ENCODE results near the gene LLCFC1.

Gene LLCFC1

GRCh38 chr7:142898377-142899170 lies 40.7 kb upstream of the LLCFC1 start:
- H3K9me3 Mint-ChIP-seq = peaks cover 5% of the 10 kb centered on the region
- peaks cover 7% of the 10 kb centered on the region for H3K27me3 Mint-ChIP-seq (ENCODE audit: low read depth)
- no peak overlapping the region for H3K4me3 Mint-ChIP-seq
- H3K27ac Mint-ChIP-seq = no peak overlapping the region
- TF ChIP-seq CTCF (IDR thresholded peaks at IDR 0.05; ENCODE audit: unreplicated experiment in 3 of 3) = no peak
- no peaks in the 10 kb centered on the region for H3K4me1 Mint-ChIP-seq
- H3K36me3 Mint-ChIP-seq (ENCODE audit: low read depth) = no peaks in the 10 kb centered on the region

- Mint-ChIP-seq H3K4me1 (no peaks in the 10 kb centered on the region), H3K36me3 (ENCODE audit: low read depth) (no peaks in the 10 kb centered on the region), H3K27ac (no peak overlapping the region), H3K9me3 (peaks cover 5% of the 10 kb centered on the region), H3K27me3 (ENCODE audit: low read depth) (peaks cover 7% of the 10 kb centered on the region), H3K4me3 (no peak overlapping the region)
- no peak for TF ChIP-seq CTCF (IDR thresholded peaks at IDR 0.05; ENCODE audit: unreplicated experiment in 3 of 3)
Measured at GRCh38 chr7:142899661-142900060, 39.6 kb upstream of the LLCFC1 start.

- Mint-ChIP-seq H3K4me3 (no peak overlapping the region), H3K9me3 (peaks cover 9% of the 10 kb centered on the region), H3K4me1 (no peaks in the 10 kb centered on the region)
Measured at GRCh38 chr7:142901426-142902259, 37.6 kb upstream of the LLCFC1 start.

GRCh38 chr7:142904128-142904527 lies 35.2 kb upstream of the LLCFC1 start:
- Mint-ChIP-seq H3K9me3 (peaks cover 9% of the 10 kb centered on the region), H3K27ac (no peak overlapping the region), H3K4me1 (no peaks in the 10 kb centered on the region), H3K27me3 (ENCODE audit: low read depth) (peaks cover 7% of the 10 kb centered on the region), H3K4me3 (no peak overlapping the region), H3K36me3 (ENCODE audit: low read depth) (no peaks in the 10 kb centered on the region)
- no peak for TF ChIP-seq CTCF (IDR thresholded peaks at IDR 0.05; ENCODE audit: unreplicated experiment in 3 of 3)

More at GRCh38 chr7:142901426-142902259, 37.6 kb upstream of the LLCFC1 start:
- no peak for TF ChIP-seq CTCF (IDR thresholded peaks at IDR 0.05; ENCODE audit: unreplicated experiment in 3 of 3)
- no peaks in the 10 kb centered on the region for H3K36me3 Mint-ChIP-seq (ENCODE audit: low read depth)
- peaks cover 7% of the 10 kb centered on the region for H3K27me3 Mint-ChIP-seq (ENCODE audit: low read depth)
- H3K27ac Mint-ChIP-seq = no peak overlapping the region

- Mint-ChIP-seq H3K4me1 (no peaks in the 10 kb centered on the region), H3K27ac (no peak overlapping the region), H3K36me3 (ENCODE audit: low read depth) (no peaks in the 10 kb centered on the region), H3K4me3 (no peak overlapping the region), H3K9me3 (peaks cover 9% of the 10 kb centered on the region), H3K27me3 (ENCODE audit: low read depth) (peaks cover 7% of the 10 kb centered on the region)
- TF ChIP-seq CTCF (IDR thresholded peaks at IDR 0.05; ENCODE audit: unreplicated experiment in 3 of 3) = no peak
Measured at GRCh38 chr7:142905759-142906158, 33.5 kb upstream of the LLCFC1 start.

All from nephron (organoid).